Measurements from ENCODE around the gene PHLPP1. TPM values are rescaled to one million over a fixed set of nuclear protein-coding genes. Genes with fewer than 3 reads are reported as not detected.

Gene PHLPP1
- total RNA-seq, 1 experiment from 2014 or later: 14.1 TPM

- intact Hi-C loops (cut with micrococcal nuclease): no loop called here
- ATAC-seq: no peak
- POLR2A ChIA-PET (ENCODE audit: unreplicated experiment): no interaction called here
These were observed 114.6 kb downstream of the PHLPP1 start for GRCh38 chr18:62829936-62830335.

GRCh38 chr18:62832282-62832681, 116.9 kb downstream of the PHLPP1 start:
- Histone ChIP-seq H3K4me2 (ENCODE audit: low read length) (0 out of 2 replicates have a peak overlapping the region, but pooled peaks have one; percentile 2), H2AFZ (ENCODE audit: low read length) (no peak overlapping the region), H3K79me2 (ENCODE audit: low read length) (peaks cover 37% of the 10 kb centered on the region), H3K4me3 (ENCODE audit: low read length) (no peak overlapping the region), H3K9me2 (replicated peaks; ENCODE audit: low read length) (no peaks in the 10 kb centered on the region), H3K9me3 (ENCODE audit: low read length) (no peaks in the 10 kb centered on the region), H3K27me3 (ENCODE audit: low read length) (no peaks in the 10 kb centered on the region), H3K27ac (ENCODE audit: low read length) (no peak overlapping the region), H3F3A (ENCODE audit: low read length, unreplicated experiment) (no peaks in the 10 kb centered on the region), H3K36me3 (ENCODE audit: low read depth, low read length) (0 out of 2 replicates have a peak, but pooled peaks cover 3% of the 10 kb centered on the region), H3K9ac (ENCODE audit: low read length) (no peak overlapping the region), H4K20me1 (ENCODE audit: low read length) (no peaks in the 10 kb centered on the region), H3K4me1 (ENCODE audit: insufficient read depth, low read length) (peaks cover 9% of the 10 kb centered on the region)
- BruUV-seq (replicated peaks): TSS peak; percentile 19
- ATAC-seq (peak; percentile 24; the same call in 1 of the 2 replicates), DNase-seq (peak; percentile 37)
- CTCF ChIA-PET: interaction anchor here (0.5 kb wide), 1 partner anchor 577 kb away, joined by 3 read pairs; no protein-coding TSS in a partner anchor
- POLR2A ChIA-PET (ENCODE audit: unreplicated experiment): no interaction called here
- TF ChIP-seq CTCF (conservative IDR thresholded peaks at IDR 0.05; ENCODE audit: low read depth, low read length) (no peak), EZH2phosphoT487 (IDR thresholded peaks at IDR 0.05; ENCODE audit: borderline replicate concordance, low read length) (no peak), EZH2 (IDR thresholded peaks at IDR 0.05; ENCODE audit: low read length, unreplicated experiment) (no peak)
- intact Hi-C loops (cut with micrococcal nuclease): no loop called here

More at GRCh38 chr18:62829936-62830335, 114.6 kb downstream of the PHLPP1 start:
- H3K9me2 ChIP-seq (replicated peaks; ENCODE audit: low read length): no peaks in the 10 kb centered on the region
- no peak overlapping the region for H3K4me2 ChIP-seq (ENCODE audit: low read length)
- no peak for TF ChIP-seq EZH2 (IDR thresholded peaks at IDR 0.05; ENCODE audit: low read length, unreplicated experiment)
- no peak for TF ChIP-seq EZH2phosphoT487 (IDR thresholded peaks at IDR 0.05; ENCODE audit: borderline replicate concordance, low read length)
- BruUV-seq (replicated peaks): no TSS peak
- no peaks in the 10 kb centered on the region for H4K20me1 ChIP-seq (ENCODE audit: low read length)
- no peak for DNase-seq
- H3K4me1 ChIP-seq (ENCODE audit: insufficient read depth, low read length): peaks cover 9% of the 10 kb centered on the region
- no peaks in the 10 kb centered on the region for H3K27me3 ChIP-seq (ENCODE audit: low read length)
- H3K36me3 ChIP-seq (ENCODE audit: low read depth, low read length): 0 out of 2 replicates have a peak, but pooled peaks cover 3% of the 10 kb centered on the region
- H3F3A ChIP-seq (ENCODE audit: low read length, unreplicated experiment): no peaks in the 10 kb centered on the region
- H3K79me2 ChIP-seq (ENCODE audit: low read length): peaks cover 32% of the 10 kb centered on the region
- no peak overlapping the region for H3K9ac ChIP-seq (ENCODE audit: low read length)
- H2AFZ ChIP-seq (ENCODE audit: low read length): no peak overlapping the region
- CTCF ChIA-PET: no interaction called here
- H3K27ac ChIP-seq (ENCODE audit: low read length): no peak overlapping the region
- no peaks in the 10 kb centered on the region for H3K9me3 ChIP-seq (ENCODE audit: low read length)
- no peak overlapping the region for H3K4me3 ChIP-seq (ENCODE audit: low read length)

GRCh38 chr18:62833494-62833893, 118.2 kb downstream of the PHLPP1 start:
- no TSS peak for BruUV-seq (replicated peaks)
- Histone ChIP-seq H3K4me3 (ENCODE audit: low read length) (no peak overlapping the region), H3K9me3 (ENCODE audit: low read length) (no peaks in the 10 kb centered on the region), H3K36me3 (ENCODE audit: low read depth, low read length) (0 out of 2 replicates have a peak, but pooled peaks cover 3% of the 10 kb centered on the region), H3K4me1 (ENCODE audit: insufficient read depth, low read length) (peaks cover 9% of the 10 kb centered on the region), H3K9ac (ENCODE audit: low read length) (no peak overlapping the region), H2AFZ (ENCODE audit: low read length) (no peak overlapping the region), H3K27ac (ENCODE audit: low read length) (no peak overlapping the region), H3K4me2 (ENCODE audit: low read length) (no peak overlapping the region), H3K27me3 (ENCODE audit: low read length) (no peaks in the 10 kb centered on the region), H3K9me2 (replicated peaks; ENCODE audit: low read length) (no peaks in the 10 kb centered on the region), H3F3A (ENCODE audit: low read length, unreplicated experiment) (no peaks in the 10 kb centered on the region), H3K79me2 (ENCODE audit: low read length) (peaks cover 37% of the 10 kb centered on the region), H4K20me1 (ENCODE audit: low read length) (no peaks in the 10 kb centered on the region)
- intact Hi-C loops (cut with micrococcal nuclease): no loop called here
- TF ChIP-seq EZH2phosphoT487 (IDR thresholded peaks at IDR 0.05; ENCODE audit: borderline replicate concordance, low read length) (no peak), CTCF (conservative IDR thresholded peaks at IDR 0.05; ENCODE audit: low read depth, low read length) (no peak), EZH2 (IDR thresholded peaks at IDR 0.05; ENCODE audit: low read length, unreplicated experiment) (no peak)
- ChIA-PET CTCF (no interaction called here), POLR2A (ENCODE audit: unreplicated experiment) (no interaction called here)
- DNase-seq (no peak), ATAC-seq (no peak)

All from PC-3 (cell line).